GM18511 (cell line): ENCODE data around the gene RUNX2.

Experiments
- ATAC-seq: cut with Tn5 transposase; IDR thresholded peaks from one replicate; pipeline ENCODE4 v1.9.1; 2021; ENCODE audit warnings: mild to moderate bottlenecking, moderate library complexity; ENCODE audit not compliant: unreplicated experiment

RUNX2 gene

DNA sequence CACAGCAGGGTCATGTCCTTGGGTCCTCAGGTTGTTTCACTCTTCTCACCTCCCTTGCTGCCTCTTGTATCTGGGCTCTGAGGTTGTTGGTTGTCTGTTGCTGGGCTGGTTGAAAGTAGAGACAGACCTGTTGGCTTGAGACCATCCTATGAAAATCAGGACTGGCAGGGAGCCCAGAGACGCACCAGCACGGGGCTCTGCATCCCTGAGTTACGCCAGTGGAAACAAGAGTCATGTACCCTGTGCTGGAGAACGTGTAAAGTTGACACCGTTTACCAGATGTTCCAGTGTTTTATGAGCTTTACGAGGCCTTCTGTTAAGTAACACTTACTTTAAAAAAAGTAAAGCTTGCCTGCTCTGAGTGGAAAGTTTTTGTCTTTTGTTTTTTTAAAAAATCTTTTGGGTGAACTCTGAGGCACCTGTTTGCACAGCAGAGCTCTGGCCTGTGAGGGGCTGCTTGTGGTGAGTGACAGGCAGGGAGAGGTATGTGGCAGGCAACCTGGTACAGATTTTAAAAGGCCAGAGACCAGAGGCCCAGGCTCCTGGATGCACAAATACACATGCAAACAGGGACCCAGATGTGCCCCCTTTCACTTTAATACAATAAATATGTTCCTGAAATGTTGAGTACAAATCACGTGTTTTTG, 309.6 kb downstream of the RUNX2 start:
- no peak for ATAC-seq

GRCh38 chr6:45640081-45640491, 312.0 kb downstream of the RUNX2 start:
- ATAC-seq, result no peak

DNA sequence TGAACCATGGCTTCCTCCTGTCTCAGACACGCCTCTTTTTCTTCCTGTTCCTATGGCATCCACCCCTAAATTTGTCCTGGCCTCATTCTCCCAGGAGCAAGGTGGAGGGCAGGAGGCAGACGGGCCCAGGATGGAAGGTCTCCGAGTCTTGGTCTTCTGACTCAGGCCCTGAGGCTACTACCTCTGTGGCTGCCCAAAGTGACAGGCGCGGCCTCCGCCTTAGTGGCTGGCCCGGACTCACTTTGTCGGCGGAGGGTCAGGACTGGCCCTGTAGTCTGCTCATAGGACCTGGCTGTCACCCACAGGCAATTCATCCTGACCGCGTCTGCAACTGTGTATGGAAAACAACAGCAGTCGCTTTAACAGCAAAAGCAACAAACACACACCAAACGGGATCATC, 312.7 kb downstream of the RUNX2 start:
- no peak for ATAC-seq

DNA sequence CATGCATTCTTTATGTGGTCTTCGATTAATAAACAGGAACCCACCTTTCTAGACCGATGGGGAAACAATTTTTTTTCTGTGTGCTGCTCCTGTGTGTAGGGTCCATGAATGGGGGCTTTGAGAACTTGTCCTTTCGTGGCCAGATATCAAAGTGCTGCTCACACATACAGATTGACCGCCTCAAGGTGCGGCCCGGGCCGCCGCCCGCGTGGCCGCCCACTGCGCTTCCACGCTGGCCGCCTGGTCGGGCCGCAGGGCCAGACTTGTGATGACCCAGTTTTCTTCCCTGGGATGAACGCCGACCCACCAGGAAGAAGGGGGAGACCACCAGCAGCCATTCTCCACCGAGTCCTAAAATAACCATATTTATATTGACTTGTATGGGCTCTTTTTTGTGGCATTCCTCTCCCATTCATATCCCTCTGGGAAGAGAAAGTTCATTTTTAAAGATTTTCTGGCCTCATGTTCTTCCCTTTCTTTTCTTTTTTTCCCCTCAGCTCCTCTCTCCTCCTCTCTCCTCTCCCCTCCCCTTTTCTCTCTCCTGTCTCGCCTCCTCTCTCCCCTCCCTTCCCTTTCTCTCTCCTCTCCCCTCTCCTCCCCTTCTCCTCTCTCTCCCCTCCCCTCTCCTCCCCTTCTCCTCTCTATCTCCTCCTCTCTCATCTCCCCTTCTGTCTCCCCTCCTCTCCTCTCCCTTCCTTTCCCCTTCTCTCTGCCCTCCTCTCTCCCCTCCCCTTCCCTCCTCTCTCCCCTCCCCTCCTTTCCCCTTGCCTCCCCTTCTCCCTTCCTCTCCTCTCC, 314.4 kb downstream of the RUNX2 start:
- ATAC-seq, result no peak

DNA sequence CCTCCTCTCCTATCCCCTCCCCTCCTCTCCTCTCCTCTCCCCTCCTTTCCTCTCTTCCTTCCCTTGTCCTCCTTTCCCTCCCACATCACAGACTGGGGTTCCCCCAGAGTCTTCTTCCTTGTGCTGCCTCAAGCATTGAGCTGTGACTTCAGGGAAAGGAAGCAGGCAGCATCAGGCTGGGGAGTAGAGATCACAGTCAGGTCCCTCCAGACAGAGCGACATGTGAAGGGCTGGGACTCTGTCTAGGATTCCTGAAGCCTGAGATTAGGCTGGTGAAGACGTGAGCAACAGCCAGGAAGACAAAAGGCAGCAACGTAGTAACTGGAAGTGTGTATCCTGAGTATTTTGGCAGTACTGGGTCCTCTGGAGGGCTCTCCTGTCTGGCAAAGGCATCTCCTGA, 315.0 kb downstream of the RUNX2 start:
- no peak for ATAC-seq

DNA sequence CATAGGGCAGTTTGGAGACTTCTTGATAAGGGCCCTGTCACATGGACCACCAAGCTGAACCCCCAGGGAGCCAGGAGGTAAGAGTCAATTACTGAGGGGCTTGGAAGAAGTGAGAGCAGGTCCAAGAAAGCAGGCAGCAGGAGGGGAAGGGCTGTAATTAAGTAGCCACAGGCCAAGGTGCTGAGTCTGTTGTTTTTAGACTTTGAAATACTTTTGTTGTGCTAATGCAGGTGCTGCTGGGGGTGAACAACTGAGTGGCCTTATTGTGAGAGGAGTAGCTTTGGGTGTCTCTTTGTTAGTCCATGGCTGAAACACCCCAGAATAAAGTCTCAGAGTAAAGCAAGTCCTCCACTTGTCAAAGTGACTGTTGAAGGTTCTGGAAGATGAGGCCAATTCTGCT, 316.6 kb downstream of the RUNX2 start:
- no peak for ATAC-seq

DNA sequence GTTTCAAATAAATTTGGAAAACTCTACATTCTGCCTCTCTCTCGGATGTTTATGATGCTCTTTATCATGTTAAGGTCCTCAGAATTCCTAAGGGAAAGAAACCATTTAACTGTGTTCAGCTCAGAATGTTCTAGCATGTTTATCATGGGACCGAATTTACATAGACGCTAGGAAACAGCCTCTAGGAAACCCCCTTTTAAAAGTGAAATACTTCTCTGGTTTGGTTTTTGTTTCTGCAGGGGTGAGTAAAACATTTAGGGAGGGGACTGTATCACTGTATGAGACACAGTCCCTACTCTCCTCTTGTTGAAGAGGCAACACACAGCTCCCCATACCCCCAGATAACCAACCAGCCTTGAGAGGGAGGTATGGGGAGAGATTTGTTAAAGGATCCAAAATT, 317.2 kb downstream of the RUNX2 start:
- ATAC-seq, result no peak

DNA sequence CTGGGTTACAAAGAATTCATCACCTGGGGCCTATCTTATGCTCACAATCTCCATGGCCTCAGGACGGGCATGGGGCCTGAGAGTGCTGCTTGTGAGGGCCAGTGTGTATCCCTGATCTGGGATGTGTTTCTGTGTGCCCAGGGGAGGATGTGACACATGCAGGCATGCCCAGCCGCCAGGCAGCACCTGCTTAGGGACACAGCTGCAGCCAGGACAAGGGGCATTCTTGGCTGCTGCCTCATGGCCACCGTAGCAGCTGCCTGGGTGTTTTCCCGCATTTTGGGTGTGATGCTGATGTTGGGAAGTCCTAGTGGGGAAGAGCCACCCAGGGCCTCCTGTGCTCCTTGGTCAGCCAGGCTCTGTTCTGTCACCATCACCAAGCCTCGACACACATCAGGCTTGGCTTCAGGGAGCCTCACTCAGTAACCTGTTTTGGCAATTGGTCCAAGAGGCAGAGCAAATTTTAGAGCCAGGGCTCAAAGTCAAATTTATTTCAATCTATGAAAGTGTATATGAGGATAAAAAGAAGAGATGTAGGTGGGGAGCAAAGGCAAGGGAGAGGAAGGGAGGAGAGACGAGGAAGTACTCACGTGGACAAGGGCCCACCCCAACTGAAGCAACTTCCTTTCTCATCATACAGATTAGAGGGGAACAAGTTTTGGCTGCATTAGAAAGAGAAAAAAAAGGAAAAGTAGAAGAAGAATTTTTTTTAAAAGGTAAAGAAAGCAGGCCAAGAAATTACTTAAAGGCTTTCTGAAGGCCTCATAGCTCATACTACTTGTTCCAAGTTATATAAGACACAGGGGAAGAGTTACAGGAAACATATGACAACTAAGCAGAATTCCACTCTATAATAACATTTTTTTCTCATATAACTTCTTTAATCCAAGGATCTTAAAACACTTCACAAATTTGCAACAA, 319.5 kb downstream of the RUNX2 start:
- ATAC-seq, result no peak

GRCh38 chr6:45648262-45648620, 320.1 kb downstream of the RUNX2 start:
- no peak for ATAC-seq

DNA sequence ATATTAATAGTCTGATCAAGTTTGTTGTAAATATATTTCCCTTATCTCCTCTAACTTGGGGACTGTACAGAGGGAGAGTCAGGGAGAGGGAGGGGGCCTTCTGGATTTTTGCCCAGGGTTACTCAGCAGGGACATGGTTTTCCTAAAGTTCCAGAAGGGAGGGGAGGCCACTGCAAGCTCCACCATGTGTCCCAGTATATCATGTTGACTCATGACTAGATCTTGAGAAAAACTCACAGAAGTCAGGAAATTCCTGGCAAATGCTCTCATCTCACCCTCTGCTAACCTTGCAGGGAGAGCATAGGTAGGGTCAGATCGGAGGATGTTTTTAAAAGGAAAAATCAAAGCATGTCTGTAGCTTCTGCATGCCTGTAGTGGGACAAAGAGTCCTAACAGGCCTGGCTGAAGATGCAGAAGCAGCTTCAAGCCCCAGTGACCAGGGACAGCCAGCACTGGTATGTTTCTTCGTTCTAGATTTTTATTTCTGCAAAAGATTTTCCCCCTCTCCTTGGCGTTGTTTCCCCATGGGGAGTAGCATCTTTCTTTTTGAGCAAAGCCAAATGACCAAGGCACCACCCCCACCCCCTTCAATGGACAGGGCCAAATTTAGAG, 322.5 kb downstream of the RUNX2 start:
- no peak for ATAC-seq

DNA sequence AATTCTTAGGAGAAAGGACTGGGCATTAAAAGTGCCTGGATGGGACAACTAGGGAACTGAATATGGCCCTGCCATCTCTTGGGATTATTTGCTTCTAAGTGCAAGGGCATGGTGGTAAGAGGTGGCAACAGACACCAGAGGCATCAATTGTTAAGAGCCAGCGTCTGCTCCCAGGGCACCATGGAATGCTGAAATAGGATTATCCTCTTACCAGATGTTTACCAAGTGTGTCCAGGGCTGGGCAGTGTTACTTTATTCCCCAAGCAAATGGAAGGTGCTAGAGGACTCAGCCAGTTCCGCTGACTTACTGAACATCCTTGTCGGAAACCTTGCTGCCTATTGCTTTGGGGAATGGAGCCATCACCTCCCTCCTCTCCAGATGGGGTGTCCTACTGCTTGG, 323.2 kb downstream of the RUNX2 start:
- ATAC-seq, result no peak

DNA sequence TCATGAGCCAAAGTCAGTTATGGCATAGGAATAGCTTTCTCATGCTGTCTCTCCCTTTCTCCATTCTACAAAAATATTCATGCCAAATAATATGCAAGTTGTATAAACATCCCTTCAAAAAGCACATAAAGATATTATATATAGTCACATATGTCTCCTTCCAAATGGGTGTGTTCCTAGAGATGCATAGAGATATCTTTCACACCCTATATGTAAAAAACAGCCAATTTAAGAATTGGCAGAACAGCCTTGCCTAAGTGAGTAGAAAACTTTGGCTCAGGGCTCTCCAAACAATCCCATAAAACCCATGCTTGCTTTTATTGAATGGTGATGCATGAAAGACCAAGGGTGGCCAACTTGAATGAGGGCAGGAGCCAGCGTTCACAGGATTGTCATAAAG, 324.3 kb downstream of the RUNX2 start:
- no peak for ATAC-seq

DNA sequence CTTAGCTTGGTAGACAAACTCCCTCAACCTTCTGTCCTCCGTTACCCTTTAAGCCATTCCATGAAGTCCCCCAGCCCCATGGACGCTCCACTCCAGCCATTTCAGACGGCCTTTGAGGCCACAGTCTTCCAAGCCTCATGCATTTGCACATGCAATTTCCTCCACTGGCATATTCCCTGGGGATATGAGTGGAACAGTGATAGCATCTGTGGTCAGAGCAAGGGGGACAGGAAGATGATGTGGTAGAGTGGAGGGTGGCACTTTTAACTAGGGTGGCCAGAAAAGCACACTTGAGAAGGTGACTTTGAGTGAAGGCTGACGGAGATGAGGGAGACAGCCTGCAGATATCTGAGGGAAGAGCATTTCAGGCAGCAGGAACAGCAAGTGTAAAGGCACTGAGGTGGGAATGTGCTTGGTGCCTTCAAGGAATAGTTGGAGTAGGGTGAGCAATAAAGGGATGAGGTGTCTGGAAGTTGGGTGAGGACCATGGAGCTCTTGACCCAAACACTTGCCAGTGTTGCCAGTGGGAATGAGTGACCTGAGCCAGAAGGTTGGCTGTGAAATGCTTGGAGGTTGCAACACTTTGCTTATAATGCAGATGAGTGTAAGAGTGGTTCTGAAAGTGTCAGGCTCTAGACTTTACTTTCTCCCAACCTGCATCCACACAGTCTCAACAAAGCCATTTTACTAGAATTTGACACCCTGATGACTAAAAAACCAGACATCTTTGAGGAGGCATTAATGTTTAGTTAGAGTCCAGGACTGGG, 325.2 kb downstream of the RUNX2 start:
- ATAC-seq, result no peak

DNA sequence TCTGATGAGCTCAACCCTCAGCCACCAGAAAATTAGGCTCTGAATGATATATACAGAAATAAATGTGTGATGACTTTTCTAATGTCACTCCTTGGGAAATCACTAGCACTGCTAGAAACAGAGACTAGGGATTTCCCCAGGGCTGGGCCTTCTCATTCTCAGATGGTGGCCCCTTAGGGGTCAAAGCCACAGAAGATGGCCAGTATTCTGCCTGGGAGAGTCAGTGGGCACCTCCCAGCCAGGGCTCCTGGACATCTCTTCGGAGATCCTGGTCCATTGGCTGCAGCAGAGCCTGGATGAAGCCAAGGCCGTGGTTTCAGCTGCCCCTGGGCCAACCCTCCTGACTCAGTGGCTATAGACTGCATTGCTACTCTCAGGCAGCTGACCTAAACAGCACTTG, 326.5 kb downstream of the RUNX2 start:
- no peak for ATAC-seq

GRCh38 chr6:45655745-45656476, 327.8 kb downstream of the RUNX2 start:
- no peak for ATAC-seq

- ATAC-seq, result no peak
Observed at GRCh38 chr6:45657226-45657625, 329.1 kb downstream of the RUNX2 start.

DNA sequence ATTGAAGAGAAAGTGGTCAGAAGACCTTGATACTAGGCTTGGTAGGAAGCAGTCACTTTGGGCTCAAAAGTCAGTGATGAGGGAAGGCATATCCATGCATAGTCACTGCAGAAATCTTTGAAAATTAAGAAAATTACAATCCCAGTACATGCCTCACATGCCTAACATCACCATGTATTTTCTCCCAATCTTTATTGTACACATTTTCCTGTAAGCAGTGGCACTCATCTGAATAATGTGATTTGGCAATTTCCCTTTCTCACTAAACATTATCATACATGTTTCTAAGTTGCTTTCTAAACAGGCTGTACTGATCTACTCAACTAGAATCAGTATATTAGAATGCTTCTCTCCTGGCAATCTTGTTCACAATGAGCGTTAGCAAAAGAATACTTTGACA, 330.3 kb downstream of the RUNX2 start:
- ATAC-seq, result no peak

DNA sequence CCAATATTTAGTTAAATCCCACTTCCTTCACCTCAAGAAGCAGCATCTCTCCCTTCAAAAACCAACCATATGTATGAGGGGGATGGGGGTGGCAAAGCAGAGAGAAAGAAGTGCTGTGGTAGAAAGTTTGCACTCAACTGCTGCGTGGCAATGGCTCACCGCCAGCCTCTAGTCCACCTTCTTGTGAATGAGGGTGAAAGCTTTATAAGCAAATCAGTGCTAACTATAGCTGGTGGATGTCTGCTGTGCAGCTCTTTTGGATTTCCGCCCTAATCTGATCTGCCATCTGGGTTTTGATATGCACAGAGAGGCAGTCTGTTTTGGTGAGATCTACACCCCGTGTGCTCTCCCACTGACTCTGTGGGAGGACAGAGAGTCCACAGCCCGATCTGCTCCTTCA, 330.8 kb downstream of the RUNX2 start:
- no peak for ATAC-seq

DNA sequence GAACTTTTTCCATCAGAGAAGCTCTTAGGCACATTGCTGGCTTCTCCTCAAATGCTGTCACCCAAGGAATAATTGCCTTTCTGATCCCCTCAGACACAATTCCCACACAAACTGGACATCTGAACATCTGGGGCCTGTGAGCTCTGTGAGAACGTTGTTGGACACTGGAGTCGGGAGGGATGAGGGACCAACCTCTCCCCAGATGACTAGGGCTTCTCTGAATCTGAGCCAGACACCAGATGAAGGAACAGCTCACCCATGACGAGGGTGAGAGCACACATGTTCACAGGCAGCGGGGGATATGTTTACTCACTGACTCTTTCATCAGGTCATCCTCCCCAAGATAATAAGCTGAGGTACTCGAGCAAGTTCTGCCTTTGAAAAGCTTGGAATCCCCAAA, 333.5 kb downstream of the RUNX2 start:
- no peak for ATAC-seq
